ENCODE measurements around the gene EID2. TPM values are rescaled to one million over a fixed set of nuclear protein-coding genes. Genes with fewer than 3 reads are reported as not detected.

The EID2 gene
- total RNA-seq, 1 donor from 2014 or later = 19.2 TPM

Other genes starting within 250 kb of the EID2 start
- gene IFNL1, start 243.8 kb downstream of the EID2 start, total RNA-seq (ENCODE audit: low replicate concordance) = not detected in 2 replicates
- 3.6 and 5.6 TPM in 2 replicates for gene LRFN1, start 219.3 kb downstream of the EID2 start, total RNA-seq (ENCODE audit: low replicate concordance)
- not detected in 2 replicates for gene GMFG, start 204.1 kb downstream of the EID2 start, total RNA-seq (ENCODE audit: low replicate concordance)
- gene SAMD4B, start 197.7 kb downstream of the EID2 start, total RNA-seq (ENCODE audit: low replicate concordance) = 116 and 123 TPM in 2 replicates
- 36.9 and 43.6 TPM in 2 replicates for gene PAF1, start 149.1 kb downstream of the EID2 start, total RNA-seq (ENCODE audit: low replicate concordance)
- 37.3 and 40.8 TPM in 2 replicates for gene MED29, start 148.8 kb downstream of the EID2 start, total RNA-seq (ENCODE audit: low replicate concordance)
- gene ZFP36, start 133.3 kb downstream of the EID2 start, total RNA-seq (ENCODE audit: low replicate concordance) = 36.0 and 101 TPM in 2 replicates
- gene PLEKHG2, start 127.5 kb downstream of the EID2 start, total RNA-seq (ENCODE audit: low replicate concordance) = 32.9 and 86.7 TPM in 2 replicates
- gene RPS16, start 104.2 kb downstream of the EID2 start, total RNA-seq (ENCODE audit: low replicate concordance) = 2,174 and 2,175 TPM in 2 replicates
- gene SUPT5H, start 94.6 kb downstream of the EID2 start, total RNA-seq (ENCODE audit: low replicate concordance) = 142 and 144 TPM in 2 replicates
- gene TIMM50, start 59.3 kb downstream of the EID2 start, total RNA-seq (ENCODE audit: low replicate concordance) = 63.6 and 82.2 TPM in 2 replicates
- 0.74 and 2.7 TPM in 2 replicates for gene DLL3, start 41.2 kb downstream of the EID2 start, total RNA-seq (ENCODE audit: low replicate concordance)
- gene SELENOV, start 25.0 kb downstream of the EID2 start, total RNA-seq (ENCODE audit: low replicate concordance) = 1.1 TPM in 1 of 2 replicates, not detected in the other
- gene EID2B, start 7.3 kb downstream of the EID2 start, total RNA-seq (ENCODE audit: low replicate concordance) = 1.1 and 4.8 TPM in 2 replicates
- gene LGALS13, start 62.4 kb upstream of the EID2 start, total RNA-seq (ENCODE audit: low replicate concordance) = not detected in 2 replicates
- not detected in 2 replicates for gene LGALS16, start 115.8 kb upstream of the EID2 start, total RNA-seq (ENCODE audit: low replicate concordance)
- 0.48 TPM in 1 of 2 replicates, not detected in the other for gene LGALS14, start 164.3 kb upstream of the EID2 start, total RNA-seq (ENCODE audit: low replicate concordance)
- not detected in 2 replicates for gene CLC, start 197.9 kb upstream of the EID2 start, total RNA-seq (ENCODE audit: low replicate concordance)
- gene LEUTX, start 238.7 kb upstream of the EID2 start, total RNA-seq (ENCODE audit: low replicate concordance) = not detected in 2 replicates

All from type B pancreatic cell (in vitro differentiated cells).